LNCAP (cell line): ENCODE data around the gene TFAP2C.

Source experiments
- CTCF ChIP-seq: fragments of 450-650 bp; IDR thresholded peaks from 2 replicates; pipeline ENCODE4 v1.5.1; 2017; ENCODE audit warnings: mild to moderate bottlenecking

Gene TFAP2C

GRCh38 chr20:56589633-56590032 lies 39.5 kb upstream of the TFAP2C start:
- no peak for TF ChIP-seq CTCF

- TF ChIP-seq CTCF, result no peak
Measured at GRCh38 chr20:56590888-56591287, 38.2 kb upstream of the TFAP2C start.

- TF ChIP-seq CTCF, result no peak
Measured at GRCh38 chr20:56592211-56592610, 36.9 kb upstream of the TFAP2C start.

- no peak for TF ChIP-seq CTCF
Measured at GRCh38 chr20:56592817-56593216, 36.3 kb upstream of the TFAP2C start.

GRCh38 chr20:56595746-56596475 lies 33.2 kb upstream of the TFAP2C start:
- no peak for TF ChIP-seq CTCF

GRCh38 chr20:56601166-56601565 lies 27.9 kb upstream of the TFAP2C start:
- TF ChIP-seq CTCF, result no peak

- no peak for TF ChIP-seq CTCF
Measured at GRCh38 chr20:56604673-56605072, 24.4 kb upstream of the TFAP2C start.
